SK-N-MC (cell line): ENCODE data around the gene CGAS.
"Not testable (repeated sequence)": the region's sequence is repeated elsewhere in the genome, so short reads cannot be mapped to it uniquely, and the experiment has no call there.

Source experiments
- DNase-seq: peaks from one replicate; pipeline ENCODE4 v3.0.0-alpha.2; 2011; ENCODE audit warnings: low read depth, low spot score
- H3K27ac ChIP-seq: fragments of 200-600 bp; sonication (generic); 2 replicates; pipeline ENCODE4 v1.5.1; 2016; ENCODE audit warnings: mixed run types
- H3K36me3 ChIP-seq: fragments of 200-600 bp; sonication (generic); 2 replicates; pipeline ENCODE4 v1.6.1; 2017; ENCODE audit warnings: antibody characterized with exemption, low read length, mixed read lengths; ENCODE audit not compliant: insufficient read depth
- H3K4me3 ChIP-seq: fragments of 200-600 bp; sonication (generic); 2 replicates; pipeline ENCODE4 v1.5.1; 2016
- H3K9ac ChIP-seq: fragments of 200-600 bp; sonication (generic); 2 replicates; pipeline ENCODE4 v1.8.0; 2017; ENCODE audit warnings: mixed run types, mixed read lengths; ENCODE audit not compliant: insufficient read length
- H3K9me3 ChIP-seq: fragments of 200-600 bp; sonication (generic); 2 replicates; pipeline ENCODE4 v1.6.1; 2017; ENCODE audit warnings: low read depth, mild to moderate bottlenecking, antibody characterized with exemption, low read length, moderate library complexity, mixed read lengths
- EZH2 ChIP-seq: fragments of 200-600 bp; sonication (generic); IDR thresholded peaks from one replicate; pipeline ENCODE4 v1.6.1; 2017; ENCODE audit warnings: antibody characterized with exemption
- FOXP2 ChIP-seq: optimal IDR thresholded peaks from 2 replicates; pipeline ENCODE3; 2011; ENCODE audit warnings: mild to moderate bottlenecking, moderate library complexity; ENCODE audit not compliant: insufficient read depth; ENCODE audit errors: extremely low read length, control extremely low read depth
- POLR2AphosphoS5 ChIP-seq: IDR thresholded peaks from 2 replicates; pipeline ENCODE4 v1.6.1; 2012; ENCODE audit warnings: mild to moderate bottlenecking, low read depth, low read length, borderline replicate concordance

The CGAS gene

DNA sequence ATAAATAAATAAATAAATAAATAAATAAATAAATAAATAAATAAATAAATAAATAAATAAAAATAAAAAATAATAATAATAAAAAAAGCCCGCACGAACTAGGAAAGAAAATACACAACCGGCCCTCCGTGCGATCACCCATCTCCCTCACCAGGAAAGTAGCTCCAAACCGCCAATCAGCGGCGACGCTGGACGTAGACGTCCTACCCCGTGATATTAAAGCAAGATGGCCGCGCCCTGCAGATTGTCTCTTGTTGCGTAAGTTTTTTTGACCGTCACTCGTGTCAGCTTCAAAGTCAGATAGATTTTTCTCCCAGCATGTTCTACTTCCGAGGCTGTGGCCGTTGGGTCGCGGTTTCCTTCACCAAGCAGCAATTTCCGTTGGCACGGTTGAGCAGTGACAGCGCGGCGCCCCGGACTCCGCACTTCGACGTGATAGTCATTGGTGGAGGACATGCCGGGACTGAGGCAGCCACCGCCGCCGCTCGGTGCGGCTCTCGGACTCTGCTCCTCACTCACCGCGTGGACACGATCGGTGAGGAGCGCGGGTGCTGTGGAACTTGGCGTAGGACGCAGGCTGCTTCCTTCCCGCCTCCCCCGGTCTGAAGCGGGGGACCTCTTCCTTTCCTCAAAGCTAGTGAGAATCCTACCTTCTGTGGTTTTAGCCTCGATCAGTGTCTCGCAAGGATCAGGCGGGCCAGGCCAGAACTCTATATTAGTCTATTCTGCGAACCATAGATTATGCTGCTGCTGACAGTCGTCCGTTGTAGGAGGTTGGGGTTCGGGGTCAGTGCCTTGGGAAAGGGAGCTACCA, 9.6 kb upstream of the CGAS start, which contains the start of gene MTO1:
Gene MTO1 (plus strand): TSS at position 201 of the 814 bp plus-strand sequence. CDS start 118 bp downstream, at position 319.
- DNase-seq, result peak; percentile 55
- Histone ChIP-seq H3K27ac (peak within 1 kb of the TSS; percentile 96), H3K9ac (peak within 1 kb of the TSS; percentile 99), H3K4me3 (peak within 1 kb of the TSS; percentile 100), H3K9me3 (no peaks in the 10 kb centered on the region), H3K36me3 (peaks cover 17% of the 10 kb centered on the region)
- TF ChIP-seq EZH2, result no peak
- TF ChIP-seq FOXP2, result no peak
- peak; percentile 98 for TF ChIP-seq POLR2AphosphoS5

DNA sequence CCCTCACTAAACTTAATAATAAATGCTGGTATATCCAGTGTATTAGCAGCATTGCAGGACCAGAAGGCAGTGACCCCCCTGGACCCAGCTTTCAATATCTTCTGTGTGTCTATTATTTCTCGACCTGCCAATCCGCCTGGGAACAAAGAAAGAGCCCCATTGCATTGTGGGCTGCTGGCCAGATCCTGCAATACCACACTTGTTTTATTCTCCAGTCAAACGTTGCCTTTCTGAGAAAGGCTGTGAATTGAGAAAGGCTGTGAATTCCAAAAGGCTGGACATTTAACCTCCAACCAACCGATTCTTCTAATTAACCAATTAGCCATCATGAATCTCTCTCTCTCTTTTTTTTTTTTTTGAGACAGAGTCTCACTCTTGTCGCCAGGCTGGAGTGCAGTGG, 8.0 kb upstream of the CGAS start:
- H3K9ac ChIP-seq, result no peak overlapping the region
- no peak for DNase-seq
- TF ChIP-seq EZH2 (no peak), POLR2AphosphoS5 (no peak), FOXP2 (no peak)
- H3K36me3 ChIP-seq, result peaks cover 10% of the 10 kb centered on the region
- no peaks in the 10 kb centered on the region for H3K9me3 ChIP-seq
- no peak overlapping the region for H3K27ac ChIP-seq
- H3K4me3 ChIP-seq, result no peak overlapping the region

DNA sequence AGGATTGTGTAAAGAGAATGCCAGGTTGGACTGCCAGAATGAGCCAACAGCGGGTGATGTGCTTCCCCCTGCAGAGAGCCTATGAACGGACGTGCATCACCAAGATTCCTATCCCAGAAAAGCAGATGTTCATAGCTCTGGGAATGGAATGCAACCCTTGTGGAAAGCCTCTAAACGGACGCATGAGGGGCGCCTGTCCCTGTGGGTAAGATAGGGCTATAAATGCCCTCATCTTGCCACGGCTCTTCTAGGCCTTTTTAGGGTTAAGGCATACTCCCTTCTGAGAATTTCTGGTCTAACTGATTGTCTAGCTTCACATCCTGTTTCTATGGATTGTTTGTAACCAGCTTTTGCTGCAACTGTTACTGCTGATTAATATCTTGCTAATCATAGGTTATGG, 7.4 kb upstream of the CGAS start:
- not testable (repeated sequence) for DNase-seq, H3K9me3 ChIP-seq, H3K4me3 ChIP-seq, H3K9ac ChIP-seq, H3K36me3 ChIP-seq, H3K27ac ChIP-seq

DNA sequence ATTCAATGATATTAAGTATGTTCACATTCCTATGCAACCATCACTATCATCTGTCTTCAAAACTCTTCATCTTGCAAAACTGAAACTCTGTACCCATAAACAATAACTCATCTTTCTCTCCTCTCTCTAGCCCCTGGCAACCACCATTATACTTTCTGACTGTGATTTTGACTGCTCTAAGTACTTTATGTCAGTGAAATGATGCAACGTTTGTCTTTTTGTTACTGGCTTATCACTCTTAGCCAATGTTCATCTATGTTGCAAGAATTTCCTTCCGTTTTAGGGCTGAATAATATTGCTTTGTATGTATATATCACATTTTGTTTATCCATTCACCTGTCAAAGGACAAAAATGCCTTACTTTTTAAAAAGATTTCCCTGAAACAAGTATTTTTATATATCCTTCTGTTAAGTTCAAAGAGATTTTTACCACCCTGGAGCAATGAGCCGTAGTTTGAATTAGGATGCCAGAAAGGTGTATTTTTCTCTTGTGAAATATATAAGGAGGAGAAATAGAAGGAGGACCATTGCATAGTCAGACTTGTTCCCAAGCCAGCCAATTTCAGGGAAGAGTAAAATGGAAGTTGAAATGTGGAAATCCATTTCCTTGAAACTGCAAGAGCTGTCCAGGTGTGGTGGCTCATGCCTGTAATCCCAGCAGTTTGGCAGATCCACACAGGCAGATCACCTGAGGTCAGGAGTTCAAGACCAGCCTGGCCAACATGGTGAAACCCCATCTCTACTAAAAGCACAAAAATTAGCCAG, 4.0 kb upstream of the CGAS start:
- DNase-seq, result peak; percentile 26
- Histone ChIP-seq H3K9ac (no peak overlapping the region), H3K9me3 (no peaks in the 10 kb centered on the region), H3K4me3 (no peak overlapping the region), H3K27ac (no peak overlapping the region), H3K36me3 (no peaks in the 10 kb centered on the region)
- TF ChIP-seq EZH2, result no peak

DNA sequence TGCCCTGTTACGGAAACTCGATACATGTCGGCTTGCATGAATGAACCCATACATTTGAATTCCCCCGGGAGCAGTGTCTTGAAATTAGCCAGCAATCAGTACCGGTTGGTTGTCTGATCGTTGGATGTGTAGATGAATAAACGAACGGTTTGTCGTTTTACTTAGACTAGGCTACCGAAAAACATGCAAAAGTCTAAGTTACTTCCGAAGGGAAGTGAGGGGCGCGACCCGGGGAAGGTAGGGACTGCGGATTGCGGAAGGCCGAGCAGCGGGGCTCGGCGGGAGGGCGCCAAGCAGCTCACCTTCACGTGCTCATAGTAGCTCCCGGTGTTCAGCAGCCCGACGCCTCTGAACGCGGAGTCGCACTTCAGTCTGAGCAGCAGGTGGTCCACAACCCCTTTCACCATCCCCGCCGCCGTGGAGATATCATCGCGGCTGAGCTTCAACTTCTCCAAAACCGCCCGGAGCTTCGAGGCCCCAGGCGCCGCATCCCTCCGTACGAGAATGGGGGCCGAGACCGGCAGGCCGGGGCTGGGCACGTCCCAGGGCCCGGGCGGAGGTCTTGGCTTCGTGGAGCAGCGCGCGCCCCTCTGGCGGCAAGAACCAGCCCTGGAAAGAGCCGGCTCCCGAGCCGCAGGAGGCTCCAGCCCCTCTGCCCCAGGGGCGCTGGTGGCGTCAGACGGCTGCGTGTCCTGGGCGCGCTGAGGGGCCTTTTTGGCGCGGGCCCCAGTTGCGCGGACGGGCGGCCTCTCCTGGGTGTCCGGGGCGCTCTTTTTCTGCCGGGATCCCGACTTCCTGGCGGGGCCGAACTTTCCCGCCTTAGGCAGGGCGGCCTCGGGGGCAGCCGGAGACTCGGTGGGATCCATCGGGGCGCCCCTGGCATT, 632 bp downstream of the CGAS start:
- H3K9me3 ChIP-seq, result no peaks in the 10 kb centered on the region
- DNase-seq, result no peak
- no peak overlapping the region for H3K4me3 ChIP-seq
- no peaks in the 10 kb centered on the region for H3K36me3 ChIP-seq
- no peak for TF ChIP-seq FOXP2
- TF ChIP-seq POLR2AphosphoS5, result no peak
- TF ChIP-seq EZH2, result no peak
- no peak overlapping the region for H3K9ac ChIP-seq
- H3K27ac ChIP-seq, result no peak overlapping the region

DNA sequence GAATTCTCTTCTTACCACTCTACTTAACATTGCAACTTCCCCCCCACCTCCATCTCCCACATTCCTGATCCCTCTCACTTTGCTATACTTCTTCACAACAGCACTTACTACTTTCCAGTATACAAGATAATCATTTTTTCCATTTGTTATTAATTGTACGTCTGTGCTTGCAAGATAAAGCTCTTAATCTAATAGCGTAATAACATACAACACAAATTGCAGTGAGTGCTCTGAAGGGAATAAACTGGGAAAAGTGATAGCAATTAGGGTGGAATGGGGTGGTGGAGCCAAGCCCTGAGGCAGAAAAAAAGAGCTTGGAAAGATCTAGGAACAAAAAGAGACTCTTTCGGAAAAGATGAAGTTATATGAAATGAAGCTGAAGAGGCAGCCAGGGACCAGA, 8.5 kb downstream of the CGAS start:
- H3K27ac ChIP-seq, result no peak overlapping the region
- H3K9me3 ChIP-seq, result no peaks in the 10 kb centered on the region
- TF ChIP-seq FOXP2 (no peak), EZH2 (no peak), POLR2AphosphoS5 (no peak)
- no peak overlapping the region for H3K4me3 ChIP-seq
- no peak for DNase-seq
- no peaks in the 10 kb centered on the region for H3K36me3 ChIP-seq
- H3K9ac ChIP-seq, result no peak overlapping the region

DNA sequence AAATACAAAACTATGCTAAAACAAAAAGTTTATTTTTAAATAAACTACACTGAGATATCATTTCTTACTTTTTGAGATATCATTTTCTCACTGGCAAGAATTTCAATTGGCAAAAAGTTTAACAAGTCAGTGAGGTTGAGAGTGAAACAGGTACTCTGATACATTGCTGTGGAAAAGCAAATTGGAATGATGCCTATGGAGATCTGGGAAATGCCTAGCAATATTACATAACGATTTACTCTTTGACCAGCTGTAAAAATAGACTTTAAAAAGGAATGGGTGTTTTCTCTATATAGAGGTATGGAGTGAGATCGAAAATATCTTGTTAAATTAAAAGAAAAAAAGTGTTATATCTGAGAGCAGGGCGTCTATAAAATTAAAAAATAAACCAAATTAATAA, 16.9 kb downstream of the CGAS start:
- no peak for TF ChIP-seq EZH2
- TF ChIP-seq POLR2AphosphoS5, result no peak
- TF ChIP-seq FOXP2, result no peak
- DNase-seq, result no peak
- H3K4me3 ChIP-seq, result no peak overlapping the region
- no peaks in the 10 kb centered on the region for H3K9me3 ChIP-seq
- no peaks in the 10 kb centered on the region for H3K36me3 ChIP-seq
- H3K9ac ChIP-seq, result no peak overlapping the region
- no peak overlapping the region for H3K27ac ChIP-seq

DNA sequence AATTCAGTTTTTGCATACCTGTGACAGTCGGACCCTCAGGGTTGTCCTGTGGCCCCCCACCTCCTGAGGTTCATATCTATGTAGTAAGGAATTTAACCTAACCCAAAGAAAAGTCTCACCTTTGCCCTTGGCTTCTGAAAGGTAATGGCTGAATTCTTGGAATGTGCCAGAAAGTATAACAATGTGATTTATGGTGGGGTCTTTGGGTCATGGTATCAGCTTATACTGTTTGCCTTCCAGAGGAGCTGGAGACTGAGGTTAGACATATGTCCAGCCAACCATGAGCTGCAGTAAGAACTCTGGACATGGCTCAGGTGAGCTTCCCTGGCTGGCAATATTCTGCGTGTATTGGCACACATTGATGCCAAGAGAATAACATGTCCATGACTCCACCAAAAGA, 30.6 kb downstream of the CGAS start:
- Histone ChIP-seq H3K9ac (no peak overlapping the region), H3K27ac (no peak overlapping the region), H3K36me3 (no peaks in the 10 kb centered on the region), H3K4me3 (no peak overlapping the region), H3K9me3 (no peaks in the 10 kb centered on the region)
- TF ChIP-seq POLR2AphosphoS5 (no peak), EZH2 (no peak), FOXP2 (no peak)
- no peak for DNase-seq
